COLO668 (cell line): Measurements from ENCODE around the gene WRNIP1.

Experiments used
- DNase-seq: peaks from one replicate; lab custom pipeline; 2025; ENCODE audit not compliant: unreplicated experiment; lab: John Stamatoyannopoulos, UW

The WRNIP1 gene

GRCh38 chr6:2803731-2804429 is 38.7 kb downstream of the WRNIP1 start:
- DNase-seq: no peak

GRCh38 chr6:2804516-2804915 is 39.3 kb downstream of the WRNIP1 start:
- no peak for DNase-seq

GRCh38 chr6:2805031-2805430 is 39.8 kb downstream of the WRNIP1 start:
- DNase-seq: no peak

- DNase-seq: no peak
These were observed 41.5 kb downstream of the WRNIP1 start for GRCh38 chr6:2806644-2807043.

DNA sequence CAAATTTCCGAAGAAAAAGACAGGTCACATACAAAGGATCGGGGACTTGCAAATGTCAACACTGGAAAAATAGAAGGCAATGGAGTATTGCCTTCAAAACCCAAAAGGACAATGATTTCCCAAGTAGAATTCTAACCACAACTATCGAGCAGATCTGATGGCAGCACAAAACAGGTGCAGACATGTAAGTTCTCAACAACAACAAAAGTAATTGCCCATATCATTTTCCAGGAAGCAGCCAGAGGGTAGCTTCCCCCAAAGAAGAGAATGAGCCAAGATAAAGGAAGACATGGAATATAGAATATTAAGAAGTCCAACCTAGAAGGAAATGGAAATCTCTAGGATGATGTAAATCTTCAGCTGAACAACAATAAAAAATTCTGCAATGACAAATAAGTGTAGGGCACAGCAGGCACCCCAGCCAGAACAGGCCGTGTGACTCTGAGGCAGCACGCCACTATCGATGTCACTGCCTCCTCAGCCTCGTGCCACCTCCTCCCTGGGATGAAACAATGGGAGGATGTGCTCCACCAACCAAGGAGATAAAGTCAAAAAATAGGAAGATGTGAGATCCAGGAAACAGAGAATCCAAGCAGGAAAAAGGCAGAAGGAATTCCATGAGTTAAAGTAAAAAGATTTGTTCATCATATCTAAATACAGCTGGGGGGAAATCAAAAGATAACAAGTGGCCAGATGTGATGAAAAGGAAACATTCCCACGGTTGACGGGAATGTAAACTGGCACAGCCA is 42.3 kb downstream of the WRNIP1 start:
- DNase-seq: peak; percentile 7

GRCh38 chr6:2809015-2809414 is 43.8 kb downstream of the WRNIP1 start:
- no peak for DNase-seq

- no peak for DNase-seq
These were observed 45.0 kb downstream of the WRNIP1 start for GRCh38 chr6:2810092-2810671.

- no peak for DNase-seq
These were observed 47.5 kb downstream of the WRNIP1 start for GRCh38 chr6:2812695-2813094.

DNA sequence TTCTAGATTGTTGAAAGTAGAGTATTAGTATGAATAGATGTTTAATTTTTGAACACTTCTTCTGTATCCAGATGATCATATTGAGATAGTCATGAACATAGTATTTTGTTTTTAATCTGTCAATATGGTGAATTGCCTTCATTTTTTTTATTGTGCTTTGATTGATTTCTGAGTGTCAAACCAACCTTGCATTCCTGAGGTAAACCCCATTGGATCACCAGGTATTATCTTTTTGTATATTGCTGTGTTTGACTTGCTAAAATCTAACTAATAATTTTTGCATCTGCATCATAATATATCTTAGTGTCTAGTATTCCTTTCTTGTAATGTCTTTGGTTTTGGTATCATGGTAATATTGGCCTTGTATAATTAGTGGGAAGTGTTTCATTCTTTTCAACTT is 51.0 kb downstream of the WRNIP1 start:
- no peak for DNase-seq

DNA sequence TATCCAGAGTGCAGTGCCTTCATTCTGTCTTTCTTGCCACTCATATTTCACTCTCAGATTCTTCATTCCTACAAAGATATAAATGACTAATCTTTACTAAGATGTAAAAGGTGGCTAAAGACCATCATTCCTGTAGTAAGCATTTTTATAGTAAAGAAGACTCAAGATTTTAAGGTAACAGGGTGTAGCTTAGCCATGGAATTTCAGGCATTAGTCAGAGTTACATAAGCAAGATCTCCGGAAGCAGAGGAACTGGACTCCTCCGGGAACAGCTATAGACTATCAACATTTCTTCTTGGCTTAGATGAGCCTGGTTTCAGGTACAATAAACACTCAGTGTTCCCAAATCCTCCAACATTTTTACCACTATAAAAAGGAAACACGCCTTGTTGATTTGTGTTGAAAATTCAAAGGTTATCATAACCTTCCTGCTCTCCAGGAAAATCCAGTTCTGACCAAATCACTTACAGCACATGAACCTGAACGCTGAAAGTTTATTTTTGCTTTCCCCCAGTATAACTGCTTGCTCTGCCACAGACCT is 52.8 kb downstream of the WRNIP1 start:
- no peak for DNase-seq

- no peak for DNase-seq
These were observed 53.4 kb downstream of the WRNIP1 start for GRCh38 chr6:2818593-2818992.

- no peak for DNase-seq
These were observed 53.9 kb downstream of the WRNIP1 start for GRCh38 chr6:2819115-2819514.

DNA sequence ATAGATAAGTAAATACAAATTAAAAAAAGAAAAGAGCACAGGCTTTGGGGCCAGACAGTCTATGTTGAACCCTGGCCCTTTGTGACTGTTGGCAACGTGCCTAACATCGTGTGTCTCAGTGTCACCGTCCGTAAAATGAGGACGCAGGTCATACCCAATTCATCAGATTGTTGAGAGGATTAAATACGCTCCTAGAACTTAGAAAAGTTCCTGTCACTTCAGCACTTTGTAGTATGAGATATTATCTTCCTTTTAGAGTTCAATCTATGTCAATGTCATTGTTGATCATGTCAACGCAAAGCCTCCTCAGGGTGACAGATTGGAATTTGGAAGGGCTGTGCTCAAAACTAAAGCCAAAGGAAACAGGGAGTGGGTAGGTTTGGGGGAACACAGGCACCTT is 54.8 kb downstream of the WRNIP1 start:
- no peak for DNase-seq

- no peak for DNase-seq
These were observed 55.2 kb downstream of the WRNIP1 start for GRCh38 chr6:2820415-2820814.

DNA sequence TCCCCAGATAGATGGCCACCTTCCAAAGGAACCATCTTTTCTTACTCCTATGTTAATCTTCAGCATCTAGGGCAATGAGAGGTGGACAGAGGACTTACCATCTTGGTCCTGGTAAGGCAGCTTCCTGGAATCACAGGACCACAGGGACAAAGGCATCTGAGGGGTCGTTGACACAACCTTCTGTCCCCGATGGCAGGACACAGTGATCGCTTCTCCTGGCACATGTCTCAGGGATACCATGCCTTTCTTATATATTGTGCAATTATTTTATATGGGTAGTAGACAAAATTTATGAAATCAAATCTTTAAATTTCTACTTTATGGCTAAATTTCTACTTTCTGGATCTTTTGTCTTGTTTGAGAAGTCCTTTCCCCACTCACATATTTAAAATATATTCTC is 56.4 kb downstream of the WRNIP1 start:
- DNase-seq: no peak

GRCh38 chr6:2823104-2823850 is 58.1 kb downstream of the WRNIP1 start:
- no peak for DNase-seq

GRCh38 chr6:2826131-2826530 is 60.9 kb downstream of the WRNIP1 start:
- no peak for DNase-seq

DNA sequence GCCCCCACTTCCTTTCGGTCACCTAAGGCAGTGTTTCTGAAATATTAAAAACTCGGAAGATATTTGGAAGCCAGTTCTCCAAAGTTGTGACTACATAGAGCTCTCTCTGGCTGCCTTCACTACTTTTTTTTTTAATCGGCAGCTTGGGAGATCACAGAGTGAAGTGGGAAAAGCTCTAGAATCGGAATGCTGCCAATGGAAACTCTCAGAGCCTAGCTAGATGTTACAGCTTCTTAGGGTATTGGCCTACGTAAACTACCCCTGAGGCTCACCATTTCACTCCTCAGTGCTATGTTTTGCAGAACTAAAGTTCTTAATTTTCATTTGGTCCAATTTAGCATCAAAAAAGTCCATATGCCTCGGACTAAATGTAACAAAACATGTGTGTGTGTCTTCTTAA is 61.9 kb downstream of the WRNIP1 start:
- DNase-seq: no peak

GRCh38 chr6:2828629-2829028 is 63.4 kb downstream of the WRNIP1 start:
- no peak for DNase-seq

DNA sequence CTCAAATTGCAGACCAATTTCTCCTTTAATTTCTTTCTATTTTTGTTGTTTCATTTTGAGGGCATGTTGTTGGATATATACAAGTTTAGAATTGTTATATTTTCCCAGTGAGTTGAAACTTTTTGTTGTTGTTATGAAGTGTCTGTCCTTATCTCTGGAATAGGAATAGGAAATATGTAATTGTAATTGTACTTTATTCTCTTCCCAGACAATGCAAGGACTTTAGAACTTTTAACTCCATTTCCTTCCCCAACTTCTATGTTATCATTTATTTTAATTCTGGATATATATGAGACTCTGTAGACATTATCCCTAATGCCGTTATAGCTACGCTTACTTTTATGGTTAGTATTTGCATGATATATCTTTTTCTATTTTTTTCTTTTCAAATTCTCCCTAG is 64.1 kb downstream of the WRNIP1 start:
- DNase-seq: no peak

DNA sequence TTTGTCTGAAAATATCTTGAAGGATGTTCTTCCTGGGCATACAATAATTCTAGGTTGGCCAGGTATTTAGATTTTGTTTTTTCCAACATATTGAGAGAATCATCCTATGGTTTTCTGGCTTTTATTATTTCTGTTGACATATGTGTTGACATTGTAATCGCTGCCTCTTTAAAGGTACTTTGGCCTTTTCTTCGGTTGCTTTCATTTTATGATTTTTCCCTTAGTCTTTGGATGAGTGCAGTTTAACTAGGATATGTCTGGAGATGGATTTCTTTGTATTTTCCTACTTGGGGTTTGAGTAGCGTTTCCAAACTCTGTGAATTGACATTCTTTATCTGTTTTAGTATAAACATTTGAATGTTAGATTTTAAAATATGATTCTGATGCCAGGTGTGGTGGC is 65.0 kb downstream of the WRNIP1 start:
- DNase-seq: no peak
